Liver (tissue), 9 donors: ENCODE results near the gene ANKRD13A. TPM values are rescaled to one million over a fixed set of nuclear protein-coding genes. Genes with fewer than 3 reads are reported as not detected.

Experiments
- DNase-seq: peaks from one replicate; pipeline ENCODE4 v3.0.0-alpha.2; 2017; ENCODE audit warnings: low spot score
- H3K27ac ChIP-seq, 2 donors: one replicate each; pipeline ENCODE4 v1.7.0; 2013; ENCODE audit warnings: inconsistent platforms in 2 of 2, low read length in 2 of 2, control low read depth in 1 of 2, low read depth in 1 of 2, mild to moderate bottlenecking in 1 of 2
- H3K27me3 ChIP-seq, 4 donors: one replicate each; pipeline versions ENCODE4 v1.6.1 to v1.7.0; 2013; ENCODE audit warnings: low read length in 3 of 4, inconsistent platforms in 1 of 4, mild to moderate bottlenecking in 1 of 4, moderate library complexity in 1 of 4; ENCODE audit not compliant: control insufficient read depth in 4 of 4, insufficient read depth in 4 of 4
- H3K36me3 ChIP-seq, 4 donors: one replicate each; pipeline versions ENCODE4 v1.6.1 to v1.7.0; 2013; ENCODE audit warnings: low read length in 3 of 4, mild to moderate bottlenecking in 3 of 4, low read depth in 1 of 4, moderate library complexity in 1 of 4; ENCODE audit not compliant: control insufficient read depth in 4 of 4, insufficient read depth in 3 of 4
- H3K4me1 ChIP-seq, 4 donors: one replicate each; pipeline versions ENCODE4 v1.6.1 to v1.7.0; 2013; ENCODE audit warnings: low read length in 3 of 4, mild to moderate bottlenecking in 3 of 4, moderate library complexity in 1 of 4; ENCODE audit not compliant: control insufficient read depth in 4 of 4, insufficient read depth in 4 of 4
- H3K4me3 ChIP-seq, 3 donors: one replicate each; pipeline versions ENCODE4 v1.6.1 to v1.7.0; 2013; ENCODE audit warnings: low read length in 3 of 3, control low read depth in 1 of 3, low read depth in 1 of 3, mild to moderate bottlenecking in 1 of 3
- H3K9ac ChIP-seq, 2 donors: one replicate each; pipeline ENCODE4 v1.7.0; 2013; ENCODE audit warnings: low read length in 2 of 2, mild to moderate bottlenecking in 2 of 2, moderate library complexity in 2 of 2, control low read depth in 1 of 2, low read depth in 1 of 2
- H3K9me3 ChIP-seq, 4 donors: one replicate each; pipeline versions ENCODE4 v1.6.1 to v1.7.0; 2013; ENCODE audit warnings: low read length in 3 of 4; ENCODE audit not compliant: control insufficient read depth in 4 of 4
- EGR1 ChIP-seq, 2 donors: IDR thresholded peaks; 2 replicates each; pipeline ENCODE4 v1.6.1; 2016 to 2018; ENCODE audit warnings: antibody characterized with exemption in 2 of 2, low read depth in 2 of 2
- FOXA1 ChIP-seq: IDR thresholded peaks from 2 replicates; pipeline ENCODE4 v1.6.1; 2016; ENCODE audit warnings: antibody characterized with exemption
- FOXA2 ChIP-seq: IDR thresholded peaks from 2 replicates; pipeline ENCODE4 v1.6.1; 2016; ENCODE audit warnings: antibody characterized with exemption
- GABPA ChIP-seq, 2 donors: IDR thresholded peaks in 1 of 2; conservative IDR thresholded peaks in 1 of 2; 2 replicates each; pipeline ENCODE4 v1.6.1; 2016; ENCODE audit warnings: antibody characterized with exemption in 2 of 2, mild to moderate bottlenecking in 1 of 2, moderate library complexity in 1 of 2
- HNF4A ChIP-seq, 2 donors: conservative IDR thresholded peaks; 2 replicates each; pipeline ENCODE4 v1.6.1; 2016; ENCODE audit warnings: antibody characterized with exemption in 2 of 2, mild to moderate bottlenecking in 2 of 2
- HNF4G ChIP-seq: IDR thresholded peaks from 2 replicates; pipeline ENCODE4 v1.6.1; 2016; ENCODE audit warnings: antibody characterized with exemption
- JUND ChIP-seq, 2 donors: IDR thresholded peaks; 2 replicates each; pipeline ENCODE4 v1.6.1; 2016; ENCODE audit warnings: antibody characterized with exemption in 2 of 2
- NR2F2 ChIP-seq: IDR thresholded peaks from 2 replicates; pipeline ENCODE4 v1.6.1; 2016; ENCODE audit warnings: antibody characterized with exemption
- RAD21 ChIP-seq, 2 donors: IDR thresholded peaks; 2 replicates each; pipeline ENCODE4 v1.6.1; 2016; ENCODE audit warnings: antibody characterized with exemption in 2 of 2, mild to moderate bottlenecking in 2 of 2
- RXRA ChIP-seq, 2 donors: IDR thresholded peaks; 2 replicates each; pipeline ENCODE4 v1.6.1; 2017 to 2018; ENCODE audit warnings: antibody characterized with exemption in 2 of 2, mild to moderate bottlenecking in 1 of 2
- SP1 ChIP-seq: IDR thresholded peaks from 2 replicates; pipeline ENCODE4 v1.6.1; 2018; ENCODE audit warnings: antibody characterized with exemption, mild to moderate bottlenecking
- TAF1 ChIP-seq: conservative IDR thresholded peaks from 2 replicates; pipeline ENCODE4 v1.6.1; 2016; ENCODE audit warnings: antibody characterized with exemption, mild to moderate bottlenecking
- YY1 ChIP-seq: IDR thresholded peaks from 2 replicates; pipeline ENCODE4 v1.6.1; 2016; ENCODE audit warnings: antibody characterized with exemption, mild to moderate bottlenecking
- WGBS: extraction: QIAGEN DNeasy Blood & Tissue Kit; methylation state at CpG from one replicate; pipeline ENCODE4 v1.1.7; 2013; 5-methylcytosine and 5-hydroxymethylcytosine counted together
- polyA plus RNA-seq, 2 donors: library from polyadenylated mRNA; stranded (reverse) in 1 of 2; unstranded in 1 of 2; fragments of 200-250 nt in 1 of 2; fragments of >200 nt in 1 of 2; fragmentation: Nextera tagmentation in 1 of 2; extraction: Ambion mirVana in 1 of 2; gene quantifications; one replicate each; pipeline versions ENCODE4 v1.2.1 to v1.2.3, GENCODE V29; 2013 to 2015
- total RNA-seq, 2 donors: library from RNA; depleted of rRNA; stranded (reverse); fragments of >200 nt; gene quantifications; one replicate each; pipeline ENCODE4 v1.2.3, GENCODE V29; 2014
- TF ChIP-seq, protein P1 (sequence below): fragments of 150-350 bp; IDR thresholded peaks from 2 replicates; pipeline ENCODE4 v1.5.1; 2017; ENCODE audit warnings: improper control_type of control experiment, low read depth, low read length; ENCODE audit not compliant: missing input control
- TF ChIP-seq, protein P2 (sequence below): IDR thresholded peaks from 2 replicates; pipeline ENCODE4 v1.6.1; 2016; ENCODE audit warnings: antibody characterized with exemption, mild to moderate bottlenecking
- TF ChIP-seq, protein P3 (sequence below): IDR thresholded peaks from 2 replicates; pipeline ENCODE4 v1.6.1; 2016; ENCODE audit warnings: antibody characterized with exemption
- TF ChIP-seq, protein P4 (sequence below): IDR thresholded peaks from 2 replicates; pipeline ENCODE4 v1.6.1; 2016; ENCODE audit warnings: antibody characterized with exemption
- TF ChIP-seq, protein P5 (sequence below): IDR thresholded peaks from 2 replicates; pipeline ENCODE4 v1.6.1; 2016; ENCODE audit warnings: antibody characterized with exemption
- donor health status: healthy.
- donor health status: healthy.
- donor health status: healthy.
- donor health status: healthy.
- donor health status: healthy.

The ANKRD13A gene
- total and polyA plus RNA-seq, 4 donors = 7.0 to 40.5 (median 18.8) TPM

DNA sequence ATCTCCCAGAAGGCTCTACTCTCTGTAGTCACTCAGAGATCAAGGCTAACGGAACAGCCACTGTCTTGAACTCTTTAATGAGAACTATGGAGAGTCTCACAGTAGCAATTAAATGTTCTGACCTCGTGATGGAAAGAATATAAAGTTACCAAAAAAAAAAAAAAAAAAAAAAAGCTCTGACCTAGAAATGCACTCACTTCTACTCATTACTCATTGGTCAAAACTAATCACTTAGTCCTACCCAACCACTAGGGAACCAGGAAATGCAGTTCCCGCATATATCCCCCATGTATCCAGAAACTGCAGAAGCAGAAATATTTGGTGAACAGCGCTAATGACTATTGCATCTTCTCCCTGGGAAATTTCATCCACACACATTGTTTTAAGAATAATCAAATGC lies 78.6 kb downstream of the ANKRD13A start:
- WGBS = 91% methylated on average over 4 of the region's 4 CpGs
- Histone ChIP-seq H3K9me3 (no peaks in the 10 kb centered on the region), H3K27me3 (no peaks in the 10 kb centered on the region), H3K9ac (no peak overlapping the region), H3K4me1 (peaks cover 0 to 6% (median 2%) of the 10 kb centered on the region in 4 donors), H3K36me3 (no peaks in the 10 kb centered on the region), H3K4me3 (no peak overlapping the region), H3K27ac (no peak overlapping the region)
- DNase-seq = no peak
- TF ChIP-seq SP1 (no peak), GABPA (IDR thresholded peaks at IDR 0.05 in 1 of 2, conservative IDR thresholded peaks at IDR 0.05 in 1 of 2) (no peak), HNF4G (no peak), RAD21 (IDR thresholded peaks at IDR 0.05) (no peak), HNF4A (conservative IDR thresholded peaks at IDR 0.05) (no peak), TAF1 (no peak), JUND (IDR thresholded peaks at IDR 0.05) (no peak), YY1 (no peak), FOXA2 (no peak), FOXA1 (no peak), EGR1 (IDR thresholded peaks at IDR 0.05; ENCODE audit: low read depth in 2 of 2) (no peak), NR2F2 (no peak), RXRA (IDR thresholded peaks at IDR 0.05) (no peak)
- TF ChIP-seq, protein P1, sequence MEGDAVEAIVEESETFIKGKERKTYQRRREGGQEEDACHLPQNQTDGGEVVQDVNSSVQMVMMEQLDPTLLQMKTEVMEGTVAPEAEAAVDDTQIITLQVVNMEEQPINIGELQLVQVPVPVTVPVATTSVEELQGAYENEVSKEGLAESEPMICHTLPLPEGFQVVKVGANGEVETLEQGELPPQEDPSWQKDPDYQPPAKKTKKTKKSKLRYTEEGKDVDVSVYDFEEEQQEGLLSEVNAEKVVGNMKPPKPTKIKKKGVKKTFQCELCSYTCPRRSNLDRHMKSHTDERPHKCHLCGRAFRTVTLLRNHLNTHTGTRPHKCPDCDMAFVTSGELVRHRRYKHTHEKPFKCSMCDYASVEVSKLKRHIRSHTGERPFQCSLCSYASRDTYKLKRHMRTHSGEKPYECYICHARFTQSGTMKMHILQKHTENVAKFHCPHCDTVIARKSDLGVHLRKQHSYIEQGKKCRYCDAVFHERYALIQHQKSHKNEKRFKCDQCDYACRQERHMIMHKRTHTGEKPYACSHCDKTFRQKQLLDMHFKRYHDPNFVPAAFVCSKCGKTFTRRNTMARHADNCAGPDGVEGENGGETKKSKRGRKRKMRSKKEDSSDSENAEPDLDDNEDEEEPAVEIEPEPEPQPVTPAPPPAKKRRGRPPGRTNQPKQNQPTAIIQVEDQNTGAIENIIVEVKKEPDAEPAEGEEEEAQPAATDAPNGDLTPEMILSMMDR = no peak
- TF ChIP-seq, protein P2, sequence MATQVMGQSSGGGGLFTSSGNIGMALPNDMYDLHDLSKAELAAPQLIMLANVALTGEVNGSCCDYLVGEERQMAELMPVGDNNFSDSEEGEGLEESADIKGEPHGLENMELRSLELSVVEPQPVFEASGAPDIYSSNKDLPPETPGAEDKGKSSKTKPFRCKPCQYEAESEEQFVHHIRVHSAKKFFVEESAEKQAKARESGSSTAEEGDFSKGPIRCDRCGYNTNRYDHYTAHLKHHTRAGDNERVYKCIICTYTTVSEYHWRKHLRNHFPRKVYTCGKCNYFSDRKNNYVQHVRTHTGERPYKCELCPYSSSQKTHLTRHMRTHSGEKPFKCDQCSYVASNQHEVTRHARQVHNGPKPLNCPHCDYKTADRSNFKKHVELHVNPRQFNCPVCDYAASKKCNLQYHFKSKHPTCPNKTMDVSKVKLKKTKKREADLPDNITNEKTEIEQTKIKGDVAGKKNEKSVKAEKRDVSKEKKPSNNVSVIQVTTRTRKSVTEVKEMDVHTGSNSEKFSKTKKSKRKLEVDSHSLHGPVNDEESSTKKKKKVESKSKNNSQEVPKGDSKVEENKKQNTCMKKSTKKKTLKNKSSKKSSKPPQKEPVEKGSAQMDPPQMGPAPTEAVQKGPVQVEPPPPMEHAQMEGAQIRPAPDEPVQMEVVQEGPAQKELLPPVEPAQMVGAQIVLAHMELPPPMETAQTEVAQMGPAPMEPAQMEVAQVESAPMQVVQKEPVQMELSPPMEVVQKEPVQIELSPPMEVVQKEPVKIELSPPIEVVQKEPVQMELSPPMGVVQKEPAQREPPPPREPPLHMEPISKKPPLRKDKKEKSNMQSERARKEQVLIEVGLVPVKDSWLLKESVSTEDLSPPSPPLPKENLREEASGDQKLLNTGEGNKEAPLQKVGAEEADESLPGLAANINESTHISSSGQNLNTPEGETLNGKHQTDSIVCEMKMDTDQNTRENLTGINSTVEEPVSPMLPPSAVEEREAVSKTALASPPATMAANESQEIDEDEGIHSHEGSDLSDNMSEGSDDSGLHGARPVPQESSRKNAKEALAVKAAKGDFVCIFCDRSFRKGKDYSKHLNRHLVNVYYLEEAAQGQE = no peak
- TF ChIP-seq, protein P3, sequence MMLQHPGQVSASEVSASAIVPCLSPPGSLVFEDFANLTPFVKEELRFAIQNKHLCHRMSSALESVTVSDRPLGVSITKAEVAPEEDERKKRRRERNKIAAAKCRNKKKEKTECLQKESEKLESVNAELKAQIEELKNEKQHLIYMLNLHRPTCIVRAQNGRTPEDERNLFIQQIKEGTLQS = no peak
- TF ChIP-seq, protein P4, sequence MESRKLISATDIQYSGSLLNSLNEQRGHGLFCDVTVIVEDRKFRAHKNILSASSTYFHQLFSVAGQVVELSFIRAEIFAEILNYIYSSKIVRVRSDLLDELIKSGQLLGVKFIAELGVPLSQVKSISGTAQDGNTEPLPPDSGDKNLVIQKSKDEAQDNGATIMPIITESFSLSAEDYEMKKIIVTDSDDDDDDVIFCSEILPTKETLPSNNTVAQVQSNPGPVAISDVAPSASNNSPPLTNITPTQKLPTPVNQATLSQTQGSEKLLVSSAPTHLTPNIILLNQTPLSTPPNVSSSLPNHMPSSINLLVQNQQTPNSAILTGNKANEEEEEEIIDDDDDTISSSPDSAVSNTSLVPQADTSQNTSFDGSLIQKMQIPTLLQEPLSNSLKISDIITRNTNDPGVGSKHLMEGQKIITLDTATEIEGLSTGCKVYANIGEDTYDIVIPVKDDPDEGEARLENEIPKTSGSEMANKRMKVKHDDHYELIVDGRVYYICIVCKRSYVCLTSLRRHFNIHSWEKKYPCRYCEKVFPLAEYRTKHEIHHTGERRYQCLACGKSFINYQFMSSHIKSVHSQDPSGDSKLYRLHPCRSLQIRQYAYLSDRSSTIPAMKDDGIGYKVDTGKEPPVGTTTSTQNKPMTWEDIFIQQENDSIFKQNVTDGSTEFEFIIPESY = no peak
- TF ChIP-seq, protein P5, sequence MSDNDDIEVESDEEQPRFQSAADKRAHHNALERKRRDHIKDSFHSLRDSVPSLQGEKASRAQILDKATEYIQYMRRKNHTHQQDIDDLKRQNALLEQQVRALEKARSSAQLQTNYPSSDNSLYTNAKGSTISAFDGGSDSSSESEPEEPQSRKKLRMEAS = no peak
